ENCODE data around the gene WDR20.
"Not testable (repeated sequence)": the region's sequence is repeated elsewhere in the genome, so short reads cannot be mapped to it uniquely, and the experiment has no call there.

Gene WDR20

GRCh38 chr14:102139286-102140026 lies at the start of gene WDR20:
Gene WDR20 (plus strand): TSS chr14:102139897. CDS start chr14:102139924, 27 bp downstream.
- DNase-seq = peak; percentile 99

- DNase-seq = no peak
These were observed 49.0 kb upstream of the WDR20 start for GRCh38 chr14:102090713-102091112.

GRCh38 chr14:102092806-102093205 lies 46.9 kb upstream of the WDR20 start:
- DNase-seq = no peak

GRCh38 chr14:102094101-102094500 lies 45.6 kb upstream of the WDR20 start:
- DNase-seq = no peak

- DNase-seq = no peak
These were observed 44.3 kb upstream of the WDR20 start for GRCh38 chr14:102095231-102095870.

- no peak for DNase-seq
These were observed 43.7 kb upstream of the WDR20 start for GRCh38 chr14:102095871-102096568.

- peak; percentile 71 for DNase-seq
These were observed 43.0 kb upstream of the WDR20 start for GRCh38 chr14:102096569-102097188.

GRCh38 chr14:102097441-102098135 lies 42.1 kb upstream of the WDR20 start:
- no peak for DNase-seq

GRCh38 chr14:102103062-102103695 lies 36.5 kb upstream of the WDR20 start:
- DNase-seq = no peak

GRCh38 chr14:102105369-102105768 lies 34.3 kb upstream of the WDR20 start:
- no peak for DNase-seq

- DNase-seq = not testable (repeated sequence)
These were observed 30.4 kb upstream of the WDR20 start for GRCh38 chr14:102109332-102109731.

GRCh38 chr14:102111101-102111500 lies 28.6 kb upstream of the WDR20 start:
- no peak for DNase-seq

GRCh38 chr14:102116361-102117180 lies 23.1 kb upstream of the WDR20 start:
- DNase-seq = no peak

GRCh38 chr14:102117852-102118251 lies 21.8 kb upstream of the WDR20 start:
- DNase-seq = no peak

GRCh38 chr14:102120888-102121287 lies 18.8 kb upstream of the WDR20 start:
- no peak for DNase-seq

- no peak for DNase-seq
These were observed 18.1 kb upstream of the WDR20 start for GRCh38 chr14:102121567-102121966.

- DNase-seq = no peak
These were observed 15.3 kb upstream of the WDR20 start for GRCh38 chr14:102124419-102124818.

GRCh38 chr14:102125546-102125945 lies 14.2 kb upstream of the WDR20 start:
- no peak for DNase-seq

- DNase-seq = no peak
These were observed 12.8 kb upstream of the WDR20 start for GRCh38 chr14:102126807-102127455.

GRCh38 chr14:102131741-102132140 lies 8.0 kb upstream of the WDR20 start:
- DNase-seq = no peak

GRCh38 chr14:102134021-102134420 lies 5.7 kb upstream of the WDR20 start:
- DNase-seq = not testable (repeated sequence)

All from activated CD4-positive, alpha-beta T cell treated with anti-CD3 and anti-CD28 coated beads, Interleukin-2, amount 50 U/mL, for 1 hour (primary cell).